HG02973 (cell line): ENCODE measurements around the gene CHSY1.

Experiments
- ATAC-seq: cut with Tn5 transposase; IDR thresholded peaks from one replicate; pipeline ENCODE4 v1.9.1; 2021; ENCODE audit warnings: moderate library complexity; ENCODE audit not compliant: unreplicated experiment

CHSY1 gene

GRCh38 chr15:101213147-101213546, 38.7 kb downstream of the CHSY1 start:
- ATAC-seq, result no peak

- ATAC-seq, result no peak
These were observed 40.0 kb downstream of the CHSY1 start for GRCh38 chr15:101211897-101212296.

- ATAC-seq, result no peak
These were observed 41.4 kb downstream of the CHSY1 start for GRCh38 chr15:101210466-101210865.

- ATAC-seq, result no peak
These were observed 41.8 kb downstream of the CHSY1 start for GRCh38 chr15:101210058-101210457.

GRCh38 chr15:101209285-101209845, 42.5 kb downstream of the CHSY1 start:
- ATAC-seq, result no peak

- ATAC-seq, result no peak
These were observed 44.0 kb downstream of the CHSY1 start for GRCh38 chr15:101207867-101208288.

- no peak for ATAC-seq
These were observed 45.7 kb downstream of the CHSY1 start for GRCh38 chr15:101206176-101206591.

- no peak for ATAC-seq
These were observed 46.9 kb downstream of the CHSY1 start for GRCh38 chr15:101204739-101205535.

- no peak for ATAC-seq
These were observed 48.1 kb downstream of the CHSY1 start for GRCh38 chr15:101203607-101204189.

- no peak for ATAC-seq
These were observed 48.7 kb downstream of the CHSY1 start for GRCh38 chr15:101203029-101203573.

- ATAC-seq, result no peak
These were observed 50.3 kb downstream of the CHSY1 start for GRCh38 chr15:101201411-101202174.

- no peak for ATAC-seq
These were observed 51.7 kb downstream of the CHSY1 start for GRCh38 chr15:101200181-101200580.

GRCh38 chr15:101198800-101199199, 53.0 kb downstream of the CHSY1 start:
- no peak for ATAC-seq

- ATAC-seq, result no peak
These were observed 53.7 kb downstream of the CHSY1 start for GRCh38 chr15:101198031-101198575.

- ATAC-seq, result no peak
These were observed 57.2 kb downstream of the CHSY1 start for GRCh38 chr15:101194546-101195125.

GRCh38 chr15:101193806-101194545, 57.9 kb downstream of the CHSY1 start:
- ATAC-seq, result no peak

GRCh38 chr15:101193120-101193644, 58.7 kb downstream of the CHSY1 start:
- no peak for ATAC-seq

- no peak for ATAC-seq
These were observed 59.8 kb downstream of the CHSY1 start for GRCh38 chr15:101192081-101192480.

GRCh38 chr15:101191242-101191641, 60.6 kb downstream of the CHSY1 start:
- ATAC-seq, result no peak
